ENCODE results near the gene TRIM17.

GRCh38 chr1:228370439-228370940 lies 46.2 kb downstream of the TRIM17 start:
- TF ChIP-seq HCFC1 (IDR thresholded peaks at IDR 0.05; ENCODE audit: low read depth, low read length) (no peak), YY1 (IDR thresholded peaks at IDR 0.05; ENCODE audit: insufficient read depth, insufficient replicate concordance, low read depth, low read length) (no peak), POLR2A (IDR thresholded peaks at IDR 0.05; ENCODE audit: insufficient read depth in 1 of 2, low read depth in 2 of 2, low read length in 2 of 2) (no peak), ATF7 (IDR thresholded peaks at IDR 0.05) (no peak), ATF7 (CRISPR knock-in tag; IDR thresholded peaks at IDR 0.05) (no peak), TP53 (CRISPR knock-in tag; conservative IDR thresholded peaks at IDR 0.05) (no peak), ASH2L (IDR thresholded peaks at IDR 0.05; ENCODE audit: insufficient read length, low read depth, low read length) (no peak), KLF15 (CRISPR knock-in tag; IDR thresholded peaks at IDR 0.05; ENCODE audit: borderline replicate concordance) (no peak)
- TF ChIP-seq, protein P1, sequence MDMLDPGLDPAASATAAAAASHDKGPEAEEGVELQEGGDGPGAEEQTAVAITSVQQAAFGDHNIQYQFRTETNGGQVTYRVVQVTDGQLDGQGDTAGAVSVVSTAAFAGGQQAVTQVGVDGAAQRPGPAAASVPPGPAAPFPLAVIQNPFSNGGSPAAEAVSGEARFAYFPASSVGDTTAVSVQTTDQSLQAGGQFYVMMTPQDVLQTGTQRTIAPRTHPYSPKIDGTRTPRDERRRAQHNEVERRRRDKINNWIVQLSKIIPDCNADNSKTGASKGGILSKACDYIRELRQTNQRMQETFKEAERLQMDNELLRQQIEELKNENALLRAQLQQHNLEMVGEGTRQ (IDR thresholded peaks at IDR 0.05; ENCODE audit: low read depth, low read length): no peak
- TF ChIP-seq, protein P1 (CRISPR knock-in tag; IDR thresholded peaks at IDR 0.05; ENCODE audit: borderline replicate concordance): no peak
- TF ChIP-seq, protein P2, sequence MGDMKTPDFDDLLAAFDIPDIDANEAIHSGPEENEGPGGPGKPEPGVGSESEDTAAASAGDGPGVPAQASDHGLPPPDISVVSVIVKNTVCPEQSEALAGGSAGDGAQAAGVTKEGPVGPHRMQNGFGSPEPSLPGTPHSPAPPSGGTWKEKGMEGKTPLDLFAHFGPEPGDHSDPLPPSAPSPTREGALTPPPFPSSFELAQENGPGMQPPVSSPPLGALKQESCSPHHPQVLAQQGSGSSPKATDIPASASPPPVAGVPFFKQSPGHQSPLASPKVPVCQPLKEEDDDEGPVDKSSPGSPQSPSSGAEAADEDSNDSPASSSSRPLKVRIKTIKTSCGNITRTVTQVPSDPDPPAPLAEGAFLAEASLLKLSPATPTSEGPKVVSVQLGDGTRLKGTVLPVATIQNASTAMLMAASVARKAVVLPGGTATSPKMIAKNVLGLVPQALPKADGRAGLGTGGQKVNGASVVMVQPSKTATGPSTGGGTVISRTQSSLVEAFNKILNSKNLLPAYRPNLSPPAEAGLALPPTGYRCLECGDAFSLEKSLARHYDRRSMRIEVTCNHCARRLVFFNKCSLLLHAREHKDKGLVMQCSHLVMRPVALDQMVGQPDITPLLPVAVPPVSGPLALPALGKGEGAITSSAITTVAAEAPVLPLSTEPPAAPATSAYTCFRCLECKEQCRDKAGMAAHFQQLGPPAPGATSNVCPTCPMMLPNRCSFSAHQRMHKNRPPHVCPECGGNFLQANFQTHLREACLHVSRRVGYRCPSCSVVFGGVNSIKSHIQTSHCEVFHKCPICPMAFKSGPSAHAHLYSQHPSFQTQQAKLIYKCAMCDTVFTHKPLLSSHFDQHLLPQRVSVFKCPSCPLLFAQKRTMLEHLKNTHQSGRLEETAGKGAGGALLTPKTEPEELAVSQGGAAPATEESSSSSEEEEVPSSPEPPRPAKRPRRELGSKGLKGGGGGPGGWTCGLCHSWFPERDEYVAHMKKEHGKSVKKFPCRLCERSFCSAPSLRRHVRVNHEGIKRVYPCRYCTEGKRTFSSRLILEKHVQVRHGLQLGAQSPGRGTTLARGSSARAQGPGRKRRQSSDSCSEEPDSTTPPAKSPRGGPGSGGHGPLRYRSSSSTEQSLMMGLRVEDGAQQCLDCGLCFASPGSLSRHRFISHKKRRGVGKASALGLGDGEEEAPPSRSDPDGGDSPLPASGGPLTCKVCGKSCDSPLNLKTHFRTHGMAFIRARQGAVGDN (CRISPR knock-in tag; IDR thresholded peaks at IDR 0.05): no peak
